Spleen (tissue), 13 donors: ENCODE data around the gene CPA5. TPM values are rescaled to one million over a fixed set of nuclear protein-coding genes. Genes with fewer than 3 reads are reported as not detected.

Experiments
- DNase-seq: peaks from one replicate; pipeline ENCODE4 v3.0.0-alpha.2; 2020
- H3K27ac ChIP-seq, 8 donors: fragments of 200-600 bp; sonication (generic) in 7 of 8; 1 replicate in 4 of 8; 2 replicates in 4 of 8; pipeline versions ENCODE4 v1.5.0 to v1.8.0; 2016 to 2021; ENCODE audit warnings: inconsistent platforms in 4 of 8, mild to moderate bottlenecking in 4 of 8, moderate library complexity in 1 of 8
- H3K27me3 ChIP-seq, 7 donors: fragments of 200-600 bp; sonication (generic) in 6 of 7; replicated peaks in 1 of 7; 1 replicate in 4 of 7; 2 replicates in 3 of 7; pipeline versions ENCODE4 v1.5.0 to v1.8.0; 2016 to 2021; ENCODE audit warnings: inconsistent platforms in 3 of 7, mild to moderate bottlenecking in 1 of 7
- H3K36me3 ChIP-seq, 6 donors: fragments of 200-600 bp; sonication (generic) in 5 of 6; 1 replicate in 4 of 6; 2 replicates in 2 of 6; pipeline versions ENCODE4 v1.5.0 to v1.8.0; 2016 to 2021; ENCODE audit warnings: inconsistent platforms in 2 of 6
- H3K4me1 ChIP-seq, 6 donors: fragments of 200-600 bp; sonication (generic) in 5 of 6; 1 replicate in 3 of 6; 2 replicates in 3 of 6; pipeline versions ENCODE4 v1.5.0 to v1.8.0; 2016 to 2021; ENCODE audit warnings: inconsistent platforms in 3 of 6
- H3K4me3 ChIP-seq, 8 donors: fragments of 200-600 bp; sonication (generic) in 7 of 8; 1 replicate in 4 of 8; 2 replicates in 4 of 8; pipeline versions ENCODE4 v1.5.0 to v1.8.0; 2016 to 2021; ENCODE audit warnings: inconsistent platforms in 4 of 8, mild to moderate bottlenecking in 4 of 8, moderate library complexity in 2 of 8
- H3K9me3 ChIP-seq, 8 donors: fragments of 200-600 bp; sonication (generic) in 7 of 8; 1 replicate in 4 of 8; 2 replicates in 4 of 8; pipeline versions ENCODE4 v1.5.0 to v1.8.0; 2016 to 2021; ENCODE audit warnings: inconsistent platforms in 4 of 8
- CTCF ChIP-seq, 11 experiments: fragments of 200-600 bp in 7 of 11; fragments of 450-650 bp in 4 of 11; sonication (generic) in 4 of 11; IDR thresholded peaks in 8 of 11; conservative IDR thresholded peaks in 3 of 11; 1 replicate in 7 of 11; 2 replicates in 4 of 11; pipeline versions ENCODE4 v1.4.0 to v1.8.0; 2016 to 2021; ENCODE audit warnings: antibody characterized with exemption in 11 of 11, inconsistent platforms in 4 of 11, mild to moderate bottlenecking in 1 of 11
- POLR2A ChIP-seq, 3 donors: fragments of 450-650 bp; IDR thresholded peaks; one replicate each; pipeline ENCODE4 v1.5.1; 2017; ENCODE audit warnings: antibody characterized with exemption in 3 of 3, mild to moderate bottlenecking in 1 of 3
- POLR2AphosphoS5 ChIP-seq, 3 donors: sonication (generic); formaldehyde crosslinking; IDR thresholded peaks; one replicate each; pipeline ENCODE4 v1.5.1; 2017; ENCODE audit warnings: antibody characterized with exemption in 3 of 3
- WGBS, 5 donors: extraction: QIAGEN DNeasy Blood & Tissue Kit in 3 of 5; methylation state at CpG; one replicate each; pipeline versions ENCODE4 v1.1.5 to v1.1.7; 2013 to 2018; 5-methylcytosine and 5-hydroxymethylcytosine counted together
- intact Hi-C: fragments of 100-400 bp; cut with DNase I; formaldehyde crosslinking; loops from one replicate; pipeline ENCODE4 v1.15.0; 2023; ENCODE audit warnings: low total_unique reads
- long read RNA-seq, 2 donors: transcript quantifications; one replicate each; lab custom pipeline, GENCODE V29; 2026
- polyA plus RNA-seq, 3 donors: library from polyadenylated mRNA; stranded (reverse); fragments of 200-250 nt; gene quantifications; one replicate each; pipeline ENCODE4 v1.2.1, GENCODE V29; 2013
- total RNA-seq, 7 donors: library from RNA; depleted of rRNA in 3 of 7; stranded (reverse); fragments of >200 nt in 3 of 7; fragmentation: NEBNext Ultra II Directional in 4 of 7; extraction: Animal tissue kit (Norgen Biotek cat#: 25700) in 4 of 7; gene quantifications; one replicate each; pipeline versions ENCODE4 v1.1.0 to v1.2.1, GENCODE V29; 2016 to 2021
- donor health status: healthy with polysubstance abuse.
- donor health status: DM: no; HTN: no; CAD: no; lungs with moderate emphysema.
- donor health status: DM: no; HTN: no; CAD: no.
- donor health status: Bipolar disorder and iron deficiency.
- donor health status: healthy.
- donor health status: DM: no; HTN: no; CAD: no.
- donor health status: DM: yes; HTN: yes; CAD: no.

CPA5 gene
- total RNA-seq (under 1 TPM in 1 of 7 donors, not detected in 6; 0.44 TPM), polyA plus RNA-seq (1 to 10 TPM in 1 of 3 donors, under 1 TPM in 2; 0.26 to 3.6 (median 0.46) TPM)
- long read RNA-seq, donor 1, result 0 reads
- long read RNA-seq, donor 2, result 0 reads

- H3K4me3 ChIP-seq, result no peak within 1 kb of the TSS
- TF ChIP-seq POLR2A (IDR thresholded peaks at IDR 0.05) (no peak), CTCF (IDR thresholded peaks at IDR 0.05 in 8 of 11, conservative IDR thresholded peaks at IDR 0.05 in 3 of 11) (no peak), POLR2AphosphoS5 (IDR thresholded peaks at IDR 0.05) (no peak)
- no peak for DNase-seq
- H3K27ac ChIP-seq, result no peak within 1 kb of the TSS
- intact Hi-C loops, result no loop called here
- no peaks in the 10 kb centered on the region for H3K4me1 ChIP-seq
- 90 to 98% (median 92%) methylated on average over 5 of the region's 5 CpGs for WGBS, 5 donors
- no peaks in the 10 kb centered on the region for H3K27me3 ChIP-seq
- H3K9me3 ChIP-seq, result peaks cover 0 to 5% (median 0%) of the 10 kb centered on the region in 8 donors
- H3K36me3 ChIP-seq, result no peaks in the 10 kb centered on the region
These were observed at the start of gene CPA5 for GRCh38 chr7:130344271-130344866. Gene CPA5 (plus strand): TSS chr7:130344816. CDS start chr7:130346486, 1,670 bp downstream.

GRCh38 chr7:130296221-130296951, 48.2 kb upstream of the CPA5 start:
- H3K27me3 ChIP-seq, result no peaks in the 10 kb centered on the region
- intact Hi-C loops, result no loop called here
- H3K9me3 ChIP-seq, result no peaks in the 10 kb centered on the region
- H3K4me3 ChIP-seq, result no peak overlapping the region
- 94 to 97% (median 95%) methylated on average over 13 of the region's 13 CpGs for WGBS, 5 donors
- H3K27ac ChIP-seq, result no peak overlapping the region
- no peak for DNase-seq
- H3K36me3 ChIP-seq, result no peaks in the 10 kb centered on the region
- H3K4me1 ChIP-seq, result no peaks in the 10 kb centered on the region
- TF ChIP-seq CTCF (IDR thresholded peaks at IDR 0.05 in 8 of 11, conservative IDR thresholded peaks at IDR 0.05 in 3 of 11) (no peak), POLR2A (IDR thresholded peaks at IDR 0.05) (no peak), POLR2AphosphoS5 (IDR thresholded peaks at IDR 0.05) (no peak)

- H3K36me3 ChIP-seq, result no peaks in the 10 kb centered on the region
- no peak for DNase-seq
- no peaks in the 10 kb centered on the region for H3K4me1 ChIP-seq
- WGBS, 5 donors, result 90 to 94% (median 92%) methylated on average over 19 to 20 of the region's 20 CpGs
- H3K27me3 ChIP-seq, result no peaks in the 10 kb centered on the region
- H3K27ac ChIP-seq, result no peak overlapping the region
- intact Hi-C loops, result no loop called here
- H3K9me3 ChIP-seq, result no peaks in the 10 kb centered on the region
- H3K4me3 ChIP-seq, result no peak overlapping the region
- TF ChIP-seq CTCF (IDR thresholded peaks at IDR 0.05 in 8 of 11, conservative IDR thresholded peaks at IDR 0.05 in 3 of 11), result no peak
- TF ChIP-seq POLR2A (IDR thresholded peaks at IDR 0.05), result no peak
- TF ChIP-seq POLR2AphosphoS5 (IDR thresholded peaks at IDR 0.05), result no peak
These were observed 46.7 kb upstream of the CPA5 start for GRCh38 chr7:130297628-130298543.
